RPMI7951 (cell line): ENCODE measurements around the gene TINAGL1. TPM values are rescaled to one million over a fixed set of nuclear protein-coding genes. Genes with fewer than 3 reads are reported as not detected.

ENCODE experiments used
- DNase-seq: peaks from one replicate; pipeline ENCODE4 v3.0.0-alpha.2; 2012; ENCODE audit warnings: low read depth
- total RNA-seq: library from RNA; depleted of rRNA; stranded (reverse); fragments of >200 nt; shearing (Covaris generic); gene quantifications from 2 replicates; pipeline ENCODE4 v1.2.3, GENCODE V29; 2014

TINAGL1 gene
- total RNA-seq, 1 experiment from 2014 or later, result 7.0 TPM

- DNase-seq, result no peak
These were observed 7.3 kb upstream of the TINAGL1 start for GRCh38 chr1:31568895-31569595.

GRCh38 chr1:31569596-31570173 is 6.6 kb upstream of the TINAGL1 start:
- DNase-seq, result no peak

GRCh38 chr1:31570228-31570627 is 6.1 kb upstream of the TINAGL1 start:
- no peak for DNase-seq

- no peak for DNase-seq
These were observed 5.4 kb upstream of the TINAGL1 start for GRCh38 chr1:31570906-31571305.

GRCh38 chr1:31571340-31572295 is 4.7 kb upstream of the TINAGL1 start:
- DNase-seq, result no peak

- no peak for DNase-seq
These were observed 3.8 kb upstream of the TINAGL1 start for GRCh38 chr1:31572323-31573104.

- DNase-seq, result no peak
These were observed 3.1 kb upstream of the TINAGL1 start for GRCh38 chr1:31573261-31573660.

GRCh38 chr1:31574749-31575368 is 1.5 kb upstream of the TINAGL1 start:
- no peak for DNase-seq

GRCh38 chr1:31575369-31576140 is 760 bp upstream of the TINAGL1 start:
- no peak for DNase-seq

- no peak for DNase-seq
These were observed 584 bp downstream of the TINAGL1 start for GRCh38 chr1:31576743-31577455.

GRCh38 chr1:31577515-31578192 is 1.3 kb downstream of the TINAGL1 start:
- DNase-seq, result no peak

GRCh38 chr1:31579374-31579773 is 3.1 kb downstream of the TINAGL1 start:
- DNase-seq, result no peak

- no peak for DNase-seq
These were observed 4.2 kb downstream of the TINAGL1 start for GRCh38 chr1:31580513-31580870.

GRCh38 chr1:31580891-31581603 is 4.7 kb downstream of the TINAGL1 start:
- DNase-seq, result no peak

- DNase-seq, result no peak
These were observed 5.8 kb downstream of the TINAGL1 start for GRCh38 chr1:31581821-31582810.

GRCh38 chr1:31583082-31583994 is 7.0 kb downstream of the TINAGL1 start:
- DNase-seq, result no peak
